ENCODE measurements around the gene OR52B6. TPM values are rescaled to one million over a fixed set of nuclear protein-coding genes. Genes with fewer than 3 reads are reported as not detected.

OR52B6 gene
- not detected for total RNA-seq

- H3K27me3 Mint-ChIP-seq, result no peaks in the 10 kb centered on the region
- H3K4me3 Mint-ChIP-seq, result no peak within 1 kb of the TSS
- H3K27ac Mint-ChIP-seq, result no peak within 1 kb of the TSS
- H3K36me3 Mint-ChIP-seq, result no peaks in the 10 kb centered on the region
- no peaks in the 10 kb centered on the region for H3K9me3 Mint-ChIP-seq
- DNase-seq, result no peak
- no peaks in the 10 kb centered on the region for H3K4me1 Mint-ChIP-seq
Observed at GRCh38 chr11:5580577-5580976, at the start of gene OR52B6. Gene OR52B6 (plus strand): TSS chr11:5580877. CDS start chr11:5580877, 0 bp downstream.

- DNase-seq, result no peak
- no peak overlapping the region for H3K27ac Mint-ChIP-seq
- H3K27me3 Mint-ChIP-seq, result no peaks in the 10 kb centered on the region
- H3K36me3 Mint-ChIP-seq, result no peaks in the 10 kb centered on the region
- no peaks in the 10 kb centered on the region for H3K9me3 Mint-ChIP-seq
- no peak overlapping the region for H3K4me3 Mint-ChIP-seq
- no peaks in the 10 kb centered on the region for H3K4me1 Mint-ChIP-seq
Observed at GRCh38 chr11:5531053-5531831, 49.4 kb upstream of the OR52B6 start.

- H3K4me3 Mint-ChIP-seq, result no peak overlapping the region
- DNase-seq, result no peak
- peaks cover 5% of the 10 kb centered on the region for H3K9me3 Mint-ChIP-seq
- peaks cover 3% of the 10 kb centered on the region for H3K36me3 Mint-ChIP-seq
- H3K27ac Mint-ChIP-seq, result no peak overlapping the region
- H3K27me3 Mint-ChIP-seq, result peaks cover 4% of the 10 kb centered on the region
- no peaks in the 10 kb centered on the region for H3K4me1 Mint-ChIP-seq
Observed at GRCh38 chr11:5534046-5534445, 46.6 kb upstream of the OR52B6 start.

GRCh38 chr11:5536482-5536881 lies 44.2 kb upstream of the OR52B6 start:
- Mint-ChIP-seq H3K4me3 (no peak overlapping the region), H3K27me3 (peaks cover 4% of the 10 kb centered on the region), H3K4me1 (no peaks in the 10 kb centered on the region), H3K27ac (no peak overlapping the region), H3K9me3 (peaks cover 5% of the 10 kb centered on the region), H3K36me3 (peaks cover 3% of the 10 kb centered on the region)
- DNase-seq, result no peak

- Mint-ChIP-seq H3K4me1 (no peaks in the 10 kb centered on the region), H3K9me3 (peaks cover 5% of the 10 kb centered on the region), H3K27ac (no peak overlapping the region), H3K36me3 (peaks cover 3% of the 10 kb centered on the region), H3K4me3 (no peak overlapping the region), H3K27me3 (peaks cover 4% of the 10 kb centered on the region)
- DNase-seq, result no peak
Observed at GRCh38 chr11:5541427-5541826, 39.2 kb upstream of the OR52B6 start.

- no peak overlapping the region for H3K4me3 Mint-ChIP-seq
- no peaks in the 10 kb centered on the region for H3K36me3 Mint-ChIP-seq
- no peak for DNase-seq
- H3K9me3 Mint-ChIP-seq, result no peaks in the 10 kb centered on the region
- no peaks in the 10 kb centered on the region for H3K4me1 Mint-ChIP-seq
- H3K27ac Mint-ChIP-seq, result no peak overlapping the region
- H3K27me3 Mint-ChIP-seq, result no peaks in the 10 kb centered on the region
Observed at GRCh38 chr11:5546457-5546856, 34.2 kb upstream of the OR52B6 start.

GRCh38 chr11:5547982-5548381 lies 32.7 kb upstream of the OR52B6 start:
- Mint-ChIP-seq H3K27me3 (peaks cover 4% of the 10 kb centered on the region), H3K27ac (no peak overlapping the region), H3K36me3 (no peaks in the 10 kb centered on the region), H3K4me3 (no peak overlapping the region), H3K4me1 (no peaks in the 10 kb centered on the region), H3K9me3 (no peaks in the 10 kb centered on the region)
- DNase-seq, result no peak

GRCh38 chr11:5548440-5548839 lies 32.2 kb upstream of the OR52B6 start, which contains the start of gene OR52H1:
Gene OR52H1 (minus strand): TSS chr11:5548540. CDS start chr11:5545505, 3,035 bp downstream.
- Mint-ChIP-seq H3K4me3 (no peak within 1 kb of the TSS), H3K4me1 (no peaks in the 10 kb centered on the region), H3K27me3 (peaks cover 4% of the 10 kb centered on the region), H3K36me3 (no peaks in the 10 kb centered on the region), H3K9me3 (no peaks in the 10 kb centered on the region), H3K27ac (no peak within 1 kb of the TSS)
- no peak for DNase-seq

- Mint-ChIP-seq H3K36me3 (no peaks in the 10 kb centered on the region), H3K4me1 (no peaks in the 10 kb centered on the region), H3K27ac (no peak overlapping the region), H3K27me3 (peaks cover 4% of the 10 kb centered on the region), H3K9me3 (no peaks in the 10 kb centered on the region), H3K4me3 (no peak overlapping the region)
- DNase-seq, result no peak
Observed at GRCh38 chr11:5550440-5551095, 30.1 kb upstream of the OR52B6 start.

- no peaks in the 10 kb centered on the region for H3K36me3 Mint-ChIP-seq
- no peak overlapping the region for H3K27ac Mint-ChIP-seq
- peaks cover 4% of the 10 kb centered on the region for H3K27me3 Mint-ChIP-seq
- H3K9me3 Mint-ChIP-seq, result no peaks in the 10 kb centered on the region
- H3K4me3 Mint-ChIP-seq, result no peak overlapping the region
- no peaks in the 10 kb centered on the region for H3K4me1 Mint-ChIP-seq
- DNase-seq, result no peak
Observed at GRCh38 chr11:5553343-5553742, 27.3 kb upstream of the OR52B6 start.

- DNase-seq, result no peak
- no peaks in the 10 kb centered on the region for H3K36me3 Mint-ChIP-seq
- H3K4me3 Mint-ChIP-seq, result no peak overlapping the region
- H3K27ac Mint-ChIP-seq, result no peak overlapping the region
- no peaks in the 10 kb centered on the region for H3K9me3 Mint-ChIP-seq
- peaks cover 2% of the 10 kb centered on the region for H3K27me3 Mint-ChIP-seq
- H3K4me1 Mint-ChIP-seq, result no peaks in the 10 kb centered on the region
Observed at GRCh38 chr11:5556596-5557188, 24.0 kb upstream of the OR52B6 start.

- Mint-ChIP-seq H3K27me3 (no peaks in the 10 kb centered on the region), H3K9me3 (no peaks in the 10 kb centered on the region), H3K4me1 (no peaks in the 10 kb centered on the region), H3K27ac (no peak overlapping the region), H3K4me3 (no peak overlapping the region), H3K36me3 (no peaks in the 10 kb centered on the region)
- no peak for DNase-seq
Observed at GRCh38 chr11:5557751-5558150, 22.9 kb upstream of the OR52B6 start.

GRCh38 chr11:5564259-5565019 lies 16.2 kb upstream of the OR52B6 start:
- no peak for DNase-seq
- Mint-ChIP-seq H3K9me3 (peaks cover 7% of the 10 kb centered on the region), H3K27ac (peak overlapping the region; percentile 38), H3K27me3 (no peaks in the 10 kb centered on the region), H3K36me3 (no peaks in the 10 kb centered on the region), H3K4me1 (peaks cover 3% of the 10 kb centered on the region), H3K4me3 (no peak overlapping the region)

GRCh38 chr11:5574654-5575053 lies 6.0 kb upstream of the OR52B6 start:
- Mint-ChIP-seq H3K9me3 (no peaks in the 10 kb centered on the region), H3K36me3 (no peaks in the 10 kb centered on the region), H3K4me1 (no peaks in the 10 kb centered on the region), H3K4me3 (no peak overlapping the region), H3K27ac (no peak overlapping the region), H3K27me3 (no peaks in the 10 kb centered on the region)
- DNase-seq, result no peak

- no peaks in the 10 kb centered on the region for H3K9me3 Mint-ChIP-seq
- no peak overlapping the region for H3K27ac Mint-ChIP-seq
- no peaks in the 10 kb centered on the region for H3K27me3 Mint-ChIP-seq
- no peaks in the 10 kb centered on the region for H3K36me3 Mint-ChIP-seq
- no peak for DNase-seq
- H3K4me1 Mint-ChIP-seq, result no peaks in the 10 kb centered on the region
- H3K4me3 Mint-ChIP-seq, result no peak overlapping the region
Observed at GRCh38 chr11:5575152-5575551, 5.5 kb upstream of the OR52B6 start.
